T47D (cell line): ENCODE measurements around the gene EFCAB12.

Experiments used
- DNase-seq, 2 experiments: peaks; one replicate each; pipeline versions ENCODE4 v3.0.0 to v3.0.0-alpha.2; 2011 to 2012; ENCODE audit warnings: low read depth in 1 of 2, low spot score in 1 of 2
- JUND ChIP-seq: IDR thresholded peaks from 2 replicates; pipeline ENCODE4 v1.6.1; 2012; ENCODE audit warnings: low read depth
- in situ Hi-C: cut with HindIII; loops from 2 replicates; pipeline ENCODE4 v1.10.0; 2016; ENCODE audit warnings: low sequenced_read_pairs, low pct_unique_long_range_greater_than_20kb

The EFCAB12 gene

GRCh38 chr3:129428376-129429079 lies at the start of gene EFCAB12:
EFCAB12 (minus strand) TSS chr3:129428636; CDS start chr3:129428488, 148 bp downstream.
- in situ Hi-C loops: no loop called here
- peak; percentile 76 to 92 for DNase-seq
- TF ChIP-seq JUND: no peak

DNA sequence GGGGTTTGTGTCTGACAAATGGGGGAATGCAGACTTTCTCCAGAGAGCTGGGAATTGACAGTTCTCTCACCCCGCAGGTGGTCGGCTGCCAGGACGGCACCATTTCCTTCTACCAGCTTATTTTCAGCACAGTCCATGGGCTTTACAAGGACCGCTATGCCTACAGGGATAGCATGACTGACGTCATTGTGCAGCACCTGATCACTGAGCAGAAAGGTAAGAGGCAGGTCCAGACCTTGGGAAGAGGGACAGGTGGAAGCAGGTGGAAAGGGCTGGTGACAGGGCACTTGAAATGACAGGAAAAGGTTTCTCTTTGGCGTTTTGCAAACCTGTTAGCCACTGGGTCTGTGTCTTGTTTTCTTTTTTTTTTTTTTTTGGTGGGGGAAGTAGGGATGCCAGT lies 48.1 kb upstream of the EFCAB12 start:
- TF ChIP-seq JUND: no peak
- in situ Hi-C loops: no loop called here
- no peak for DNase-seq

DNA sequence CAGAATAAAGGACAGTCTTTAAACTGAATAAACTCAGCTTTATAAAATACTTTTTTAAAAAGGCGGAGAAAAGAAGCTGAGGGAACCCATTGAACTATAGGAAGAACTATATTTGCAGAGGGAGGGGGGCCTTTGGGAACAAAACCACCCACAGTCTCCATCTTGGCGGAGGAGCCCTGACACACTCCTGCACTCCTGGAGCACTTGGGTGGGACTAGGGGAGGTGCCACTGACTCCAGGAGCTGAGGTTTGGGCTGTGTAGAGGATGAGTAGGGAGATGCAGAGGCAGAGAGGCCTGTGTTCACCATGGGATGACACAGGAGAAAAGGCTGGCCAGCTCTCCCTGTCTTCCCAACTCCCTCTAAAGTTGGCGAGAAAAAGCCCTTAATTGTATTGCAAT lies 47.4 kb upstream of the EFCAB12 start:
- TF ChIP-seq JUND: no peak
- DNase-seq: no peak
- in situ Hi-C loops: no loop called here

- in situ Hi-C loops: no loop called here
- DNase-seq: no peak
- no peak for TF ChIP-seq JUND
These were observed 46.8 kb upstream of the EFCAB12 start for GRCh38 chr3:129474984-129475804.

DNA sequence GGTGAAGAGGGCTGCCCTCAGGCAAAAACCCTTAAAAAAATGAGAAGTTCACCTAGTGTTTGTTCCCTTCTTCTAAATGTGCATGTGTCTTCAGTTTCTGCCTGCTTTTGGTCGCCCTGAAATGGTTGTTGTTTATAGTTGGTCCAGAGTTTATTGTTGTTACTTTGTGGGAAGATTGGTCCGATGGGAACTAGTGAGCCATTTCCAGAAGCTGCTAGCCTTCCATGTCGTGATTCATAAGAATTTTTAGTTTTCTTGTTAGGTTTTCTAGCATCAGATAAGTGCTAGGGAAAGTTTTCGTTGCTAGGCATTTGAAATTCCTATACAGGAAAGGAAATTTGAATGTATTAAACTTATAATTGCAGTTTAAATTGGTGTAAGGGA lies 45.3 kb upstream of the EFCAB12 start:
- TF ChIP-seq JUND: no peak
- in situ Hi-C loops: no loop called here

DNA sequence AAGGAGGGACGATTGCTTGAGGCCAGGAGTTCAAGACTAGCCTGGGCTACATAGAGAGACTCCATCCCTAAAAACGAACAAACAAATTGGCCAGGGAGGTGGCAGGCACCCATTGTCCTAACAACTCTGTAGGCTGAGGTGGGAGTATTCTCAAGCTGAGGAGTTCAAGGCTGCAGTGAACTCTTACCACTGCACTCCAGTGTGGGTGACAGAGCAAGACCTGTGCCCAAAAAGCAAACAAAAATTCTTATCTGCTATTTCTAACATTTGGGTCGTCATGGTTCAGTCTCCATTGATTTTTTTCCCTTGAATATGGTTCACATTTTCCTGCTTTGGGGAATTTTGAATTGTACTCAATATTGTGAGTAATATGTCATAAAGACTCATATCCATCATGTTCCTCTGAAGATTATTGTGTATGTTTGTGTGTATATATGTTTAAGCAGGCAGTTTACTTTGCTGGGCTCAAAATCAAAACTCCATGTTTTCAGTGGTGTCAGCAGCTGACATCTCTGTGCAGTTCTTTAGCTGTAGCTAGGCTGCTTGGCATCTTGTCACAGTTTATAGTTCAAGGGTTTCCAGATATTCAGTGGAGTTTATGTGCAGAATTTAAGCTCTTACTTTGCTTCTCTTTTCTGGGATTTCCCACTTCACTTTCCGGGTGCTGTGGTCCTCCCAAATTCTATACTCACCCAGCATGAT lies 44.8 kb upstream of the EFCAB12 start:
- no peak for DNase-seq
- in situ Hi-C loops: no loop called here
- TF ChIP-seq JUND: no peak

More for the DNA sequence above, 45.3 kb upstream of the EFCAB12 start:
- DNase-seq: no peak

- in situ Hi-C loops: no loop called here
- no peak for TF ChIP-seq JUND
These were observed 42.4 kb upstream of the EFCAB12 start for GRCh38 chr3:129470861-129471260.

DNA sequence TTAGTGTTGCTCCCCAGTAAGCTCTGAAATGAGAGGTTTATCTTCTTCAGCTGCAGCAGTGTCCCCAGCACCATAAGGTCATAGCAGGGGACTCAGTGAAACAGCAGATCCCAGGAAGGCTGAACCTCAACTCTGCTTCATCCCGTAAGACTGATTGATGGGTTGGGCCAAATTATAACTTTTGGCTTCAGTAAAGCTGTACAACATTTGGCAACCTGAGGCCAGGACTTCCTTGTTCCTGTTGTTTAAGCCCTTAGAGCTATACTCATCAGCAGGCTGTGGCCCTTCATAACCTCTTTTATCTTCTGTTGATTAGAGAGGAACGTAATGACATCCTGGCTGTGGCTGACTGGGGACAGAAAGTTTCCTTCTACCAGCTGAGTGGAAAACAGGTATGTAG lies 40.6 kb upstream of the EFCAB12 start:
- no peak for TF ChIP-seq JUND
- in situ Hi-C loops: no loop called here
- no peak for DNase-seq

More at GRCh38 chr3:129470861-129471260, 42.4 kb upstream of the EFCAB12 start:
- DNase-seq: no peak

DNA sequence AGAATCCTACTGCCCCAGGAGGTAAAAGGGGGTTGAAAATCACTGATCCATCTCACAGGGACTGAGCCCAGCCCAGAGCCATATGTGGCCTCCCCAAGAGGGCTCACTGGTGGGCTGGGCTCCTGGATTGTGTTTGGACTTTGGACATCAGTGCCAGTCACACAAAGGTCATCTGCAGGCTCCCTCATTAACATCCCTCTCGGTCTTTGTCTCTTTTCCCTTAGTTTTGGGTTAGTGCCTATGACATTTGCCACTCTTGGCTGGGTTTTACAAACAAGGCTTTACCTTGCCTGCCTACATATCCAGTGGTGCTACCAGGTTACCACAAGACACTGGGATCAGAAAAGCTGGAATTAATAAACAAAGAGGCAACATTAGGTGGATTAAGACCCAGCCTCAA lies 39.5 kb upstream of the EFCAB12 start:
- in situ Hi-C loops: no loop called here
- TF ChIP-seq JUND: no peak

DNA sequence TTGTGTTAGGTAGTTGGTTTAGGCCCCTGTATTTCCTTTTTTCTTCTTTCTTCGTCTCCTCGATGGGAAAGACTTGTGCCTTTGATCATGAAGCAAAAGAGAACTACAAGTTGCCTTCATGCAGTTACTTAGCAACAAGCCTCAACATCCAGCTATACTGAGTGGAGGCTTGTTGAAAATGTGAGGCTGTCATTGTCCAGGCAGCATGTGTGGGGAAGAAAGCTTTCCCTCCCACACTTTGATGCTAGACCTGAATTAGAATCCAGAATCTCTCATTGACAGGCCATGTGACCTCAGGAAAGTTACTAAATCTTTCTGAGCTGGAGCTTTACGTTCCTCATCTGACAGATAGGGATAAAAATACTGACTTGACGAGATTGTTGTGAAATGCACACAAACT lies 35.3 kb upstream of the EFCAB12 start:
- DNase-seq: no peak
- TF ChIP-seq JUND: no peak
- in situ Hi-C loops: no loop called here

More for the DNA sequence above, 39.5 kb upstream of the EFCAB12 start:
- no peak for DNase-seq

- no peak for TF ChIP-seq JUND
- DNase-seq: no peak
- in situ Hi-C loops: no loop called here
These were observed 34.7 kb upstream of the EFCAB12 start for GRCh38 chr3:129463094-129463493.

DNA sequence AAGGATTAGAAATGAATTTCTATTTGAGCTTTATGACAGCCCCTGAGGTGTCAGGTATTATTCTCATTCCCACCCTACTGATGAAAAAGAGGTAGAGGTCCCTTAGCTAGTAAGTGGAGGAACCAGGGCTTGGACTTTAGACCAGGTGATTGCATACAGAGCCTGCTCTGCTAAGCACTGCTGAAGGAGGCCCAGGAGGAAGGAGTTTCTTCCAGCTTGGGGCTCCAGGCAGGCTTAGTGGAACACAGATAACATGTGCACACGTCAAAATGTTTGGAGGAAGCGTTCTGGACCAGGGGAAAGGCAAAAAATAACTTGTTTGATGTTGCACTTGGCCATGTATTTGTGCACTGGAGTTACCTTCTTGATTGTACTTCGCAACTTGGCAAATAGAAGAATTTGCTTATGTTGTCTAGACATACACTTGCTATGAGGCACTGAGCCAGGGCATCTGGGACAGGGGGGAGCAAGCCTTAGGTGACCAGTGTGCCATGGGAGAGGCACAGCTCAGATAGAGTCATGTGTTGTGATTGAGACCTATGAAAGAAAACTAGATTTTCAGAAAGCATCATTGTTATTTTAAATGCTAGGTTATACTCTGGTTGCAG lies 34.0 kb upstream of the EFCAB12 start:
- no peak for DNase-seq
- no peak for TF ChIP-seq JUND
- in situ Hi-C loops: no loop called here
